ENCODE data around the gene PQBP1. TPM values are rescaled to one million over a fixed set of nuclear protein-coding genes. Genes with fewer than 3 reads are reported as not detected.

PQBP1 gene
- total RNA-seq, 1 donor from 2014 or later = 114 TPM

DNA sequence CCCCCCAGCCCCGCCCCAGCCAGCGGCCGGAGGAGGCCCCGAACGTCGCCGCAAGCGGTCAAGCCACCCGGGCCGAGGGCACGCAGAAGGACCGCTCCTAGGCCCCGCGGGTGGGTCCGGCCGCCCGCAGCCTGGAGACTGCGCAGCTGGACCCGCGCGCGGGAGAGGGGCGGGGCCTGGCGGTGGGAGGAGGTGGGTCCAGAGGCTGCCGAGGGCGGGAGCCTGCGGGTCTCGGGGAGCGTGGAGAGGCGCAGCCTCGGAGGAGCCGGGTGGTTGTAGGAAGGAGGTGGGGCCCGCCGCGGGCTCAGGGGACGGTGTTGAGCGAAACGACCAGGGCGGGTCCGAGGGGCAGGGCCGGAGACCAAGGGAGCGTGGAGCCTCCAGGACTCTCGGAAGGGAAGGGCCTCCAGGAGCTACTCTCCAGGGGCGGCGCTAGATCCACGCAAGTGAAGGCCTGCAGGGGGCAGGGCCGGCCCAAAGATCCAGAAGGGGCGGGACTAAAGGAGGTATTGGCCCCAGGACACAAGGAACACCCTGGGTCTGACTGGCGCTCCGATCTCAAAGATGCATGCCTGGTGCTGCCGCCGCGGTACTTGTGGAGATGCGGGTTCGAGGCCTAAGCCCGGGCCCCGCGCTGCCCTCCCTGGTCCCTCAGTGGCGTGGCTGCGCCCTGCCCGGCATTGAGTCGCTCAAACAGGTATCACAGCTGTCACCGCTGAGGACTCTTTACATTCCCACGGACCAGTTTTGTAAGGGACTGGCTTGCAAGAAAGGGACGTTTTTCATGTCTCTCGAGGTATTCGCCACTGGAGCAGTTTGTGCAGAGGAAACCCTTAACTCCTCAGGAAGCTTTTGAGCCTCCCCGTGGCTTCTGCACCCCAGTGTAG is 6.1 kb upstream of the PQBP1 start:
- intact Hi-C loops (cut with micrococcal nuclease) = loop anchor here (1.0 to 10.0 kb wide), 3 partner anchors 20 to 247 kb away; partner anchors contain the start of gene SLC35A2
- Mint-ChIP-seq H3K27me3 (no peaks in the 10 kb centered on the region), H3K27ac (peak overlapping the region; percentile 25), H3K36me3 (ENCODE audit: low read depth) (peaks cover 16% of the 10 kb centered on the region), H3K4me1 (peaks cover 23% of the 10 kb centered on the region), H3K4me3 (peak overlapping the region; percentile 88), H3K9me3 (no peaks in the 10 kb centered on the region)
- peak; percentile 93 for DNase-seq

- intact Hi-C loops (cut with micrococcal nuclease) = loop anchor here (10.0 kb wide), 2 partner anchors 218 to 248 kb away; no protein-coding TSS in a partner anchor
- no peaks in the 10 kb centered on the region for H3K9me3 Mint-ChIP-seq
- no peaks in the 10 kb centered on the region for H3K27me3 Mint-ChIP-seq
- DNase-seq = no peak
- no peak overlapping the region for H3K4me3 Mint-ChIP-seq
- H3K4me1 Mint-ChIP-seq = peaks cover 26% of the 10 kb centered on the region
- peaks cover 16% of the 10 kb centered on the region for H3K36me3 Mint-ChIP-seq (ENCODE audit: low read depth)
- no peak overlapping the region for H3K27ac Mint-ChIP-seq
Observed at GRCh38 chrX:48892896-48893295, 4.8 kb upstream of the PQBP1 start.

DNA sequence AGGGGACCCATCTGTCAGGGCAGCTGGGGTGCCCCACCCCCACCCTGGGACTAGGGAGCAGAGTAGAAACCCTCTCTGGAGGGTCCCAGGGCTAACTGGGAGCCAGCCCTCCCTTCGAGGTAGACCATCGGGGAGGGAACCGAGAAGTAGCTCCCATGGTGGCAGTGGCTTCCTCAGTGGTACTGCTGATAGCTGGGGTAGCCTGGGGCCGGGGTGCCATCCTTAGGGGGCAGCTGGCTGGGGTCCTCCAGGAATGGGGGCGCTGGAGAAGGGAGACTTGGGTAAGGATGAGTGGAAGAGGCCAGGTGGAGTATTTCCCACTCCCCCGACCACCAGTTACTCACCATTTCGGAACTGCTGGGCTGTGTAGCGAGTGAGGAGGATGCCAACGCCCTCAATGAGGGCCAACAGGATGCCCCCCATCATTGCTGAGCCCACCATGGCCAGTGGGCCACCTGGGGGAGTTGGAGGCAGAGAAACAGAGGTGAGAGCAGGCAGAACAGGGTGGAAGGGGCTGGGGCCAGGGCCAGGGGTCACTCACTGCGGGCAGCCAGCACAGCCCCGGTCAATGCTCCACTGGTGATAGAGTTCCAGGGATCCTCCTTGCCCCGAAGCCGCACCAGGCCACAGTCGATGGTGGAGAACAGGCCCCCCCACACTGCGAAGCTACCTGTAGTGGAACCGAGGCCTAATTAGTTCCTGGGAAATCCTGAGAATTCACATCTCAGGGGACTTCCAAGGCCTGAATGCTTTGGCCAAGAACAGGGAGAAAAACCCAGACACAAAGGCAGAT is 4.0 kb upstream of the PQBP1 start:
- no peaks in the 10 kb centered on the region for H3K9me3 Mint-ChIP-seq
- peaks cover 19% of the 10 kb centered on the region for H3K36me3 Mint-ChIP-seq (ENCODE audit: low read depth)
- no peak for DNase-seq
- H3K4me1 Mint-ChIP-seq = peaks cover 26% of the 10 kb centered on the region
- H3K27me3 Mint-ChIP-seq = no peaks in the 10 kb centered on the region
- no peak overlapping the region for H3K4me3 Mint-ChIP-seq
- no peak overlapping the region for H3K27ac Mint-ChIP-seq
- intact Hi-C loops (cut with micrococcal nuclease) = loop anchor here (10.0 kb wide), 2 partner anchors 219 to 249 kb away; no protein-coding TSS in a partner anchor

- intact Hi-C loops (cut with micrococcal nuclease) = loop anchor here (5.0 to 10.0 kb wide), 4 partner anchors 62 to 250 kb away; partner anchors contain the start of genes OTUD5 and TFE3
- Mint-ChIP-seq H3K27ac (no peak overlapping the region), H3K4me1 (peaks cover 26% of the 10 kb centered on the region), H3K4me3 (peak overlapping the region; percentile 57), H3K36me3 (ENCODE audit: low read depth) (peaks cover 19% of the 10 kb centered on the region), H3K9me3 (no peaks in the 10 kb centered on the region), H3K27me3 (no peaks in the 10 kb centered on the region)
- DNase-seq = no peak
Observed at GRCh38 chrX:48894891-48895290, 2.8 kb upstream of the PQBP1 start.

- no peak for DNase-seq
- H3K9me3 Mint-ChIP-seq = no peaks in the 10 kb centered on the region
- peak overlapping the region; percentile 95 for H3K27ac Mint-ChIP-seq
- intact Hi-C loops (cut with micrococcal nuclease) = loop anchor here (1.0 to 10.0 kb wide), 5 partner anchors 61 to 252 kb away; partner anchors contain the start of genes HDAC6, OTUD5 and TFE3
- no peaks in the 10 kb centered on the region for H3K27me3 Mint-ChIP-seq
- peaks cover 24% of the 10 kb centered on the region for H3K36me3 Mint-ChIP-seq (ENCODE audit: low read depth)
- H3K4me1 Mint-ChIP-seq = peaks cover 18% of the 10 kb centered on the region
- H3K4me3 Mint-ChIP-seq = peak overlapping the region; percentile 83
Observed at GRCh38 chrX:48896611-48897011, 1.1 kb upstream of the PQBP1 start.

GRCh38 chrX:48897157-48897624 is 539 bp upstream of the PQBP1 start:
- Mint-ChIP-seq H3K27ac (peak overlapping the region; percentile 95), H3K4me3 (peak overlapping the region; percentile 83), H3K9me3 (no peaks in the 10 kb centered on the region), H3K36me3 (ENCODE audit: low read depth) (peaks cover 27% of the 10 kb centered on the region), H3K4me1 (peaks cover 16% of the 10 kb centered on the region), H3K27me3 (no peaks in the 10 kb centered on the region)
- DNase-seq = peak; percentile 88
- intact Hi-C loops (cut with micrococcal nuclease) = loop anchor here (1.0 to 10.0 kb wide), 5 partner anchors 60 to 252 kb away; partner anchors contain the start of genes HDAC6, OTUD5 and TFE3

- H3K27ac Mint-ChIP-seq = no peak overlapping the region
Observed at GRCh38 chrX:48899078-48899410, 1.3 kb downstream of the PQBP1 start.

DNA sequence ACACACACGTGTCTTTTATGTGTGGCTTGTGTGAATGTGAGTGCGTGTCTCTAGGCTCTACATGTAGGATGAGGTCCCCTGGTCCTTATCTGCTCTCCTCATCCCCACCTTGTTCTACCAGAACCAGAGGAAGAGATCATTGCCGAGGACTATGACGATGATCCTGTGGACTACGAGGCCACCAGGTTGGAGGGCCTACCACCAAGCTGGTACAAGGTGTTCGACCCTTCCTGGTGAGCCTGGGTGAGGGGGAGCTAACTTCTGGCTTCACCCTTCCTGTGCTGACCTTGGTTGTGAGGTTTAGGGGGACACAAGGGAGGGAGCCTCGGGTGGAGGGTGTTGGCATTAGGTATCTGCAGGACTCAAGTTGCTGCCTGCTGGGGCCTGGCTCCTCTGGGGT is 3.3 kb downstream of the PQBP1 start:
- Mint-ChIP-seq H3K27me3 (no peaks in the 10 kb centered on the region), H3K4me3 (no peak overlapping the region), H3K4me1 (peaks cover 8% of the 10 kb centered on the region), H3K36me3 (ENCODE audit: low read depth) (peaks cover 33% of the 10 kb centered on the region), H3K9me3 (no peaks in the 10 kb centered on the region), H3K27ac (no peak overlapping the region)
- intact Hi-C loops (cut with micrococcal nuclease) = no loop called here
- no peak for DNase-seq

More at GRCh38 chrX:48899078-48899410, 1.3 kb downstream of the PQBP1 start:
- DNase-seq = no peak
- peak overlapping the region; percentile 83 for H3K4me3 Mint-ChIP-seq
- H3K36me3 Mint-ChIP-seq (ENCODE audit: low read depth) = peaks cover 34% of the 10 kb centered on the region
- H3K27me3 Mint-ChIP-seq = no peaks in the 10 kb centered on the region
- intact Hi-C loops (cut with micrococcal nuclease) = loop anchor here (5.0 to 10.0 kb wide), 4 partner anchors 58 to 254 kb away; partner anchors contain the start of genes OTUD5 and TFE3
- peaks cover 16% of the 10 kb centered on the region for H3K4me1 Mint-ChIP-seq
- H3K9me3 Mint-ChIP-seq = no peaks in the 10 kb centered on the region

DNA sequence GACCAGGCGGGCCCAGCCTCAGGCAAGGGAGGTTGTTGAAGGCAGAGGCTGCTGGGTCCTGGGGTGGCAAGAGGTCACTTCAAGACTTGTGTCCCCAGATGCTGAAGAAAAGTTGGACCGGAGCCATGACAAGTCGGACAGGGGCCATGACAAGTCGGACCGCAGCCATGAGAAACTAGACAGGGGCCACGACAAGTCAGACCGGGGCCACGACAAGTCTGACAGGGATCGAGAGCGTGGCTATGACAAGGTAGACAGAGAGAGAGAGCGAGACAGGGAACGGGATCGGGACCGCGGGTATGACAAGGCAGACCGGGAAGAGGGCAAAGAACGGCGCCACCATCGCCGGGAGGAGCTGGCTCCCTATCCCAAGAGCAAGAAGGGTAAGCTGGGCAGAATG is 4.4 kb downstream of the PQBP1 start:
- Mint-ChIP-seq H3K9me3 (no peaks in the 10 kb centered on the region), H3K4me3 (no peak overlapping the region), H3K36me3 (ENCODE audit: low read depth) (peaks cover 33% of the 10 kb centered on the region)

DNA sequence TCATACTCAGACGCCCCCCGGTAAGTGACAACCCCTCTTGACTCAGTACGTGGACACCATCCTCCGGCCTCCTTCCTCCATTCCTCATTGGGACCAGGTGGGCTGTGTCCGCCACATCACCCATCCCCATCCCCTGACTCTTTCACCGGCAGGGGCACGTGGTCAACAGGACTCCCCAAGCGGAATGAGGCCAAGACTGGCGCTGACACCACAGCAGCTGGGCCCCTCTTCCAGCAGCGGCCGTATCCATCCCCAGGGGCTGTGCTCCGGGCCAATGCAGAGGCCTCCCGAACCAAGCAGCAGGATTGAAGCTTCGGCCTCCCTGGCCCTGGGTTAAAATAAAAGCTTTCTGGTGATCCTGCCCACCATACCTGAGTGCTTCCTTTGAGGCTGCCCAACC is 5.0 kb downstream of the PQBP1 start:
- peaks cover 33% of the 10 kb centered on the region for H3K36me3 Mint-ChIP-seq (ENCODE audit: low read depth)
- intact Hi-C loops (cut with micrococcal nuclease) = no loop called here
- no peak overlapping the region for H3K4me3 Mint-ChIP-seq
- no peak for DNase-seq
- H3K27me3 Mint-ChIP-seq = no peaks in the 10 kb centered on the region
- H3K27ac Mint-ChIP-seq = no peak overlapping the region
- H3K4me1 Mint-ChIP-seq = peaks cover 2% of the 10 kb centered on the region
- H3K9me3 Mint-ChIP-seq = no peaks in the 10 kb centered on the region

More for the DNA sequence above, 4.4 kb downstream of the PQBP1 start:
- Mint-ChIP-seq H3K27ac (no peak overlapping the region), H3K27me3 (no peaks in the 10 kb centered on the region), H3K4me1 (peaks cover 2% of the 10 kb centered on the region)
- intact Hi-C loops (cut with micrococcal nuclease) = no loop called here
- no peak for DNase-seq

DNA sequence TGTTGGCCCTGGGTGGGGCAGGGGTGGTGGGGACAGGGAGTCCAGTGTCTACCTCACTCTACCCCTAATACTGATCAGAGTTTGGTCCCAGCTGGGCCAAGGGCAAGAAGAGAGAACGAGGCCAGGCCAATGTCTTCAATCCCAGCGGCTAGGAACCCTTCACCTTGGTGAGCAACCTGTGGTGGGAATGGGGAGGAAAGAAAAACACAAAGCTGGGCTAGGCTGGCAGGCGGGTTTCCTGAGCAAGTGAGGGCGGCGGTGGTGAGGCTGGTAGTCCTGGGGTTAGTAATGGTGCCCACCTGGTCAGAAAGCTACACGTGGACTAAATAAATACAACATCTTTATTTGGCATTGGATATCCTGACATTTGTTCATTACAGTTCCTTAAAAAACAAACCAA is 5.6 kb downstream of the PQBP1 start:
- no peak for DNase-seq

GRCh38 chrX:48904180-48904579 is 6.5 kb downstream of the PQBP1 start:
- Mint-ChIP-seq H3K27ac (no peak overlapping the region), H3K36me3 (ENCODE audit: low read depth) (peaks cover 33% of the 10 kb centered on the region), H3K9me3 (no peaks in the 10 kb centered on the region), H3K4me3 (no peak overlapping the region), H3K4me1 (peaks cover 3% of the 10 kb centered on the region), H3K27me3 (no peaks in the 10 kb centered on the region)
- DNase-seq = no peak
- intact Hi-C loops (cut with micrococcal nuclease) = no loop called here

More for the DNA sequence above, 5.6 kb downstream of the PQBP1 start:
- Mint-ChIP-seq H3K4me1 (peaks cover 2% of the 10 kb centered on the region), H3K27ac (no peak overlapping the region), H3K4me3 (no peak overlapping the region), H3K9me3 (no peaks in the 10 kb centered on the region), H3K27me3 (no peaks in the 10 kb centered on the region), H3K36me3 (ENCODE audit: low read depth) (peaks cover 32% of the 10 kb centered on the region)
- intact Hi-C loops (cut with micrococcal nuclease) = no loop called here

DNA sequence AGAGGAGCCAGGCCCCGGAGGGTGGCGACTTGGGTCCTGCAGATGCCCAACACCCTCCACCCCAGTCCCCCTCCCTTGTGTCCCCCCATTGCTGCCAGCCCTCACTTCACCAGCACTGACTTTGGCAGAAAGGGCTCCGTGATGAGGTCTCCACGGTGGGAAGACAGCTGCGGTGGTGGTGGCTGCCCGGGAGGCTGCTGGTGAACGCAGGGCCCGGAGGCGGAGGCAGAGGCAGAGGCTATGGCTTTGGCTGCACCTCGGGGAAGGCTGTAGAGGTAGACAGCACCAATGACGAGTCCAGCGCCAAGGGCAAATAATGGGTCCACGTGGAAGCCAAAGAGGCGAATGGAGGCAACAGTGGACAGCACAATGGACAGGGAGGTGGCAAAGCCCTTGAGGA is 6.9 kb downstream of the PQBP1 start:
- intact Hi-C loops (cut with micrococcal nuclease) = no loop called here
- no peaks in the 10 kb centered on the region for H3K9me3 Mint-ChIP-seq
- peaks cover 33% of the 10 kb centered on the region for H3K36me3 Mint-ChIP-seq (ENCODE audit: low read depth)

More for the DNA sequence above, 6.9 kb downstream of the PQBP1 start:
- no peak overlapping the region for H3K27ac Mint-ChIP-seq
- no peaks in the 10 kb centered on the region for H3K27me3 Mint-ChIP-seq
- H3K4me3 Mint-ChIP-seq = no peak overlapping the region
- H3K4me1 Mint-ChIP-seq = peaks cover 3% of the 10 kb centered on the region
- no peak for DNase-seq

Measured in activated CD4-positive, alpha-beta T cell treated with anti-CD3 and anti-CD28 coated beads, Interleukin-2, amount 10 ng/mL, durations not matched to agents 24 days and 14 days (primary cell).